Measurements from ENCODE around the gene CEP112.

DNA sequence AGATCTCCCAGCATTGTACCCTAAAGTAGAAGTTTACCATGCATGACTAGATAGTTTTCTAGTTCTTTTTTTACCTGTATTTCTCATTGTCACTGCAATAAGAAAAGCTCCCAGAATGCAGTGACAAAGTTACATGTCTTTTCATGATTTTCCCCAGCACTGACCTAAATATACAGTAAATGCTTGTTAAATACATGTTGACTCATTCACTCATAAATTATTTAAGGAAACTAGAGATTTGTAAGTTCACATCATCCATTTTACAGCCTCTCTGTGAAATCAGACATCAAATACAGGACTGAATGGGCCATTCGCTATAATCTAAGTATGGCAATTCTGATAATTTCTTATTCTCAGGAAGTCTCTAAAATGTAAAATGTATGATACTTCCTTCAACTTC lies 371.6 kb downstream of the CEP112 start:
- TF ChIP-seq, protein P1, sequence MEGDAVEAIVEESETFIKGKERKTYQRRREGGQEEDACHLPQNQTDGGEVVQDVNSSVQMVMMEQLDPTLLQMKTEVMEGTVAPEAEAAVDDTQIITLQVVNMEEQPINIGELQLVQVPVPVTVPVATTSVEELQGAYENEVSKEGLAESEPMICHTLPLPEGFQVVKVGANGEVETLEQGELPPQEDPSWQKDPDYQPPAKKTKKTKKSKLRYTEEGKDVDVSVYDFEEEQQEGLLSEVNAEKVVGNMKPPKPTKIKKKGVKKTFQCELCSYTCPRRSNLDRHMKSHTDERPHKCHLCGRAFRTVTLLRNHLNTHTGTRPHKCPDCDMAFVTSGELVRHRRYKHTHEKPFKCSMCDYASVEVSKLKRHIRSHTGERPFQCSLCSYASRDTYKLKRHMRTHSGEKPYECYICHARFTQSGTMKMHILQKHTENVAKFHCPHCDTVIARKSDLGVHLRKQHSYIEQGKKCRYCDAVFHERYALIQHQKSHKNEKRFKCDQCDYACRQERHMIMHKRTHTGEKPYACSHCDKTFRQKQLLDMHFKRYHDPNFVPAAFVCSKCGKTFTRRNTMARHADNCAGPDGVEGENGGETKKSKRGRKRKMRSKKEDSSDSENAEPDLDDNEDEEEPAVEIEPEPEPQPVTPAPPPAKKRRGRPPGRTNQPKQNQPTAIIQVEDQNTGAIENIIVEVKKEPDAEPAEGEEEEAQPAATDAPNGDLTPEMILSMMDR (IDR thresholded peaks at IDR 0.05), result no peak
- TF ChIP-seq POLR2A (IDR thresholded peaks at IDR 0.05), result no peak

All from testis (tissue), 2 donors.